GM23338 (cell line): ENCODE results near the gene PNPO. TPM values are rescaled to one million over a fixed set of nuclear protein-coding genes. Genes with fewer than 3 reads are reported as not detected.

Source experiments
- ATAC-seq: fragments of 200-7000 bp; cut with Tn5 transposase; 3 replicates; pipeline ENCODE4 v1.9.1; 2020
- DNase-seq: peaks from one replicate; pipeline ENCODE4 v3.0.0-alpha.2; 2015; ENCODE audit warnings: low spot score
- H2AFZ ChIP-seq: fragments of 200-600 bp; sonication (generic); 2 replicates; pipeline ENCODE4 v1.8.0; 2016; ENCODE audit warnings: antibody characterized with exemption, mild to moderate bottlenecking, moderate library complexity
- H3F3A ChIP-seq: fragments of 200-600 bp; sonication (generic); replicated peaks from 2 replicates; pipeline ENCODE4 v1.8.0; 2017; ENCODE audit warnings: antibody characterized with exemption, mixed run types, low read depth
- H3K27ac ChIP-seq: fragments of 200-600 bp; sonication (generic); 2 replicates; pipeline ENCODE4 v1.6.1; 2016; ENCODE audit warnings: low read depth
- H3K27me3 ChIP-seq: fragments of 200-600 bp; sonication (generic); 2 replicates; pipeline ENCODE4 v1.8.0; 2016; ENCODE audit warnings: mild to moderate bottlenecking, mixed run types, moderate library complexity; ENCODE audit not compliant: insufficient read depth
- H3K36me3 ChIP-seq: fragments of 200-600 bp; sonication (generic); 2 replicates; pipeline ENCODE4 v1.8.0; 2016; ENCODE audit warnings: mild to moderate bottlenecking; ENCODE audit not compliant: insufficient read depth
- H3K4me1 ChIP-seq: fragments of 200-600 bp; sonication (generic); 2 replicates; pipeline ENCODE4 v1.8.0; 2016; ENCODE audit warnings: mild to moderate bottlenecking, moderate library complexity; ENCODE audit not compliant: insufficient read depth
- H3K4me2 ChIP-seq: fragments of 200-600 bp; sonication (generic); 2 replicates; pipeline ENCODE4 v1.7.1; 2017; ENCODE audit warnings: mixed run types
- H3K4me3 ChIP-seq: fragments of 200-600 bp; sonication (generic); 2 replicates; pipeline ENCODE4 v1.6.1; 2016; ENCODE audit warnings: mixed run types
- H3K79me2 ChIP-seq: fragments of 200-600 bp; sonication (generic); replicated peaks from 2 replicates; pipeline ENCODE4 v1.8.0; 2017; ENCODE audit warnings: mild to moderate bottlenecking; ENCODE audit not compliant: insufficient read depth
- H3K9me2 ChIP-seq: fragments of 200-600 bp; sonication (generic); 2 replicates; pipeline ENCODE4 v1.8.0; 2017; ENCODE audit not compliant: insufficient read depth
- H4K20me1 ChIP-seq: fragments of 200-600 bp; sonication (generic); replicated peaks from 2 replicates; pipeline ENCODE4 v1.8.0; 2017; ENCODE audit warnings: mild to moderate bottlenecking; ENCODE audit not compliant: insufficient read depth
- H3K27ac Mint-ChIP-seq: 2 replicates; pipeline ENCODE4 v1.8.0; 2020; ENCODE audit warnings: inconsistent platforms, mild to moderate bottlenecking, moderate library complexity, mixed read lengths
- H3K27me3 Mint-ChIP-seq: 3 replicates; pipeline ENCODE4 v1.8.0; 2022; ENCODE audit warnings: low read depth, mild to moderate bottlenecking, moderate library complexity, mixed read lengths, inconsistent platforms; ENCODE audit not compliant: insufficient read depth, poor library complexity
- H3K36me3 Mint-ChIP-seq: 3 replicates; pipeline ENCODE4 v1.8.0; 2021; ENCODE audit warnings: low read depth, mild to moderate bottlenecking, inconsistent platforms, moderate library complexity, mixed read lengths
- H3K4me1 Mint-ChIP-seq: 3 replicates; pipeline ENCODE4 v1.8.0; 2020; ENCODE audit warnings: mild to moderate bottlenecking, inconsistent platforms, mixed read lengths
- H3K4me3 Mint-ChIP-seq: 3 replicates; pipeline ENCODE4 v1.8.0; 2021; ENCODE audit warnings: moderate library complexity, mild to moderate bottlenecking, inconsistent platforms, mixed read lengths
- H3K9me3 Mint-ChIP-seq: 3 replicates; pipeline ENCODE4 v1.8.0; 2020; ENCODE audit warnings: moderate library complexity, mild to moderate bottlenecking, inconsistent platforms, mixed read lengths
- CREB1 ChIP-seq: fragments of 250-450 bp; sonication (Bioruptor Pico); IDR thresholded peaks from 2 replicates; pipeline ENCODE4 v1.5.0; 2020; ENCODE audit warnings: low read depth, mild to moderate bottlenecking, moderate library complexity
- ETS1 ChIP-seq: IDR thresholded peaks from 2 replicates; pipeline ENCODE4 v1.6.1; 2016; ENCODE audit warnings: antibody characterized with exemption
- EZH2phosphoT487 ChIP-seq: fragments of 200-600 bp; sonication (generic); IDR thresholded peaks from one replicate; pipeline ENCODE4 v1.8.1; 2018; ENCODE audit warnings: antibody characterized with exemption; ENCODE audit not compliant: unreplicated experiment
- JUNB ChIP-seq: IDR thresholded peaks from one replicate; pipeline ENCODE4 v1.6.1; 2016; ENCODE audit warnings: antibody characterized with exemption; ENCODE audit not compliant: unreplicated experiment
- NANOG ChIP-seq: IDR thresholded peaks from 2 replicates; pipeline ENCODE4 v1.6.1; 2016; ENCODE audit warnings: antibody characterized with exemption, borderline replicate concordance
- STAT1 ChIP-seq: IDR thresholded peaks from one replicate; pipeline ENCODE4 v1.6.1; 2016; ENCODE audit warnings: antibody characterized with exemption; ENCODE audit not compliant: unreplicated experiment
- polyA plus RNA-seq: library from polyadenylated mRNA; unstranded; fragments of >200 nt; fragmentation: Nextera tagmentation; extraction: Ambion mirVana; gene quantifications from 2 replicates; pipeline ENCODE4 v1.2.1, GENCODE V29; 2016
- total RNA-seq: library from RNA; depleted of rRNA; stranded (reverse); fragments of >200 nt; shearing (Covaris generic); gene quantifications from 2 replicates; pipeline ENCODE4 v1.2.3, GENCODE V29; 2014
- TF ChIP-seq, protein P1 (sequence below): fragments of 250-450 bp; sonication (Bioruptor Pico); IDR thresholded peaks from 2 replicates; pipeline ENCODE4 v1.5.0; 2020; ENCODE audit warnings: mild to moderate bottlenecking, moderate library complexity
- TF ChIP-seq, protein P2 (sequence below): IDR thresholded peaks from one replicate; pipeline ENCODE4 v1.6.1; 2018; ENCODE audit warnings: antibody characterized with exemption; ENCODE audit not compliant: unreplicated experiment
- TF ChIP-seq, protein P3 (sequence below), 2 experiments: fragments of 200-600 bp in 1 of 2; sonication (generic) in 1 of 2; conservative IDR thresholded peaks; 2 replicates each; pipeline versions ENCODE4 v1.5.1 to v1.6.1; 2016 to 2017; ENCODE audit warnings: antibody characterized with exemption in 2 of 2, low read depth in 2 of 2, mild to moderate bottlenecking in 2 of 2, moderate library complexity in 1 of 2

The PNPO gene
- total and polyA plus RNA-seq, 2 experiments from 2014 or later: 5.0 to 12.7 TPM

- H3K9me2 ChIP-seq: no peaks in the 10 kb centered on the region
- no peak overlapping the region for H3K4me3 ChIP-seq
- H4K20me1 ChIP-seq: no peaks in the 10 kb centered on the region
- H3K9me3 Mint-ChIP-seq: no peaks in the 10 kb centered on the region
- H2AFZ ChIP-seq: 0 out of 2 replicates have a peak overlapping the region, but pooled peaks have one; percentile 98
- no peaks in the 10 kb centered on the region for H3K79me2 ChIP-seq
- H3K36me3 ChIP-seq: no peaks in the 10 kb centered on the region
- ATAC-seq (no peak), DNase-seq (no peak)
- peaks cover 76% of the 10 kb centered on the region for H3K4me1 Mint-ChIP-seq
- H3K4me3 Mint-ChIP-seq: no peak overlapping the region
- H3K36me3 Mint-ChIP-seq: no peaks in the 10 kb centered on the region
- no peak for TF ChIP-seq NANOG
- H3K27ac ChIP-seq: no peak overlapping the region
- peaks cover 22% of the 10 kb centered on the region for H3K27me3 Mint-ChIP-seq
- no peaks in the 10 kb centered on the region for H3K27me3 ChIP-seq
- 0 out of 2 replicates have a peak, but pooled peaks cover 6% of the 10 kb centered on the region for H3F3A ChIP-seq
- H3K4me2 ChIP-seq: peak overlapping the region; percentile 74; the same call in 1 of the 2 replicates
- H3K4me1 ChIP-seq: peaks cover 46% of the 10 kb centered on the region
- H3K27ac Mint-ChIP-seq: no peak overlapping the region
These were observed 50.8 kb downstream of the PNPO start for GRCh38 chr17:47992216-47992615.

DNA sequence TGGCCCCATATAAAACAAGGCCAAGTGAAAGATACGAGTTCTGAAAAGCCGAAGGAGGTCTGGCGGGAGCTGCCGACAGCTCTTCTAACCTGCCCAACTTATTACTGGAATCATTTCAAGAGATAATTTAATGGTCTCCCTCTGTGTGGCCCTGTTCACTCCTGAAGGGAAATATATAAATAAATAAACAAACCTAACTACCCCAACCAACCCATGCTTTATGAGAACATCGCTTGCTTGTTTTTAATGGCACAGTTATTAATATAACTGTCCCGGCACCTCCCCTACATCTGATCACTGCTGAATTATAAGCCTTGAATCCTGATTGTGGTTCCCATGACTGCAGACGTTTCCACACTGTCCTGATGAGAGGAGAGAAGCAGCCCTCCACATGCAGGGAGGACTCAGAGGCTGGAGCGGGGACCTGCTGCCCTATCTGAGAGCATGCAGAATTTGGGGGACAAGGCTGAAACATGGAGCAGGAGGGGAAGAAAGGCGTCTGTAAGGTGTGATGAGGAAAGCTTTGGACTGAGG, 51.7 kb downstream of the PNPO start:
- Histone ChIP-seq H3K4me3 (no peak overlapping the region), H3K79me2 (no peaks in the 10 kb centered on the region), H2AFZ (no peak overlapping the region), H4K20me1 (no peaks in the 10 kb centered on the region), H3K4me1 (peaks cover 38% of the 10 kb centered on the region), H3K27me3 (no peaks in the 10 kb centered on the region), H3K36me3 (no peaks in the 10 kb centered on the region), H3K27ac (no peak overlapping the region), H3K4me2 (no peak overlapping the region), H3K9me2 (no peaks in the 10 kb centered on the region), H3F3A (0 out of 2 replicates have a peak, but pooled peaks cover 3% of the 10 kb centered on the region)
- Mint-ChIP-seq H3K4me1 (peaks cover 68% of the 10 kb centered on the region), H3K36me3 (no peaks in the 10 kb centered on the region), H3K4me3 (no peak overlapping the region), H3K27me3 (peaks cover 22% of the 10 kb centered on the region), H3K9me3 (no peaks in the 10 kb centered on the region; the same call in 2 of the 3 replicates), H3K27ac (no peak overlapping the region)
- DNase-seq (no peak), ATAC-seq (no peak)
- TF ChIP-seq, protein P1, sequence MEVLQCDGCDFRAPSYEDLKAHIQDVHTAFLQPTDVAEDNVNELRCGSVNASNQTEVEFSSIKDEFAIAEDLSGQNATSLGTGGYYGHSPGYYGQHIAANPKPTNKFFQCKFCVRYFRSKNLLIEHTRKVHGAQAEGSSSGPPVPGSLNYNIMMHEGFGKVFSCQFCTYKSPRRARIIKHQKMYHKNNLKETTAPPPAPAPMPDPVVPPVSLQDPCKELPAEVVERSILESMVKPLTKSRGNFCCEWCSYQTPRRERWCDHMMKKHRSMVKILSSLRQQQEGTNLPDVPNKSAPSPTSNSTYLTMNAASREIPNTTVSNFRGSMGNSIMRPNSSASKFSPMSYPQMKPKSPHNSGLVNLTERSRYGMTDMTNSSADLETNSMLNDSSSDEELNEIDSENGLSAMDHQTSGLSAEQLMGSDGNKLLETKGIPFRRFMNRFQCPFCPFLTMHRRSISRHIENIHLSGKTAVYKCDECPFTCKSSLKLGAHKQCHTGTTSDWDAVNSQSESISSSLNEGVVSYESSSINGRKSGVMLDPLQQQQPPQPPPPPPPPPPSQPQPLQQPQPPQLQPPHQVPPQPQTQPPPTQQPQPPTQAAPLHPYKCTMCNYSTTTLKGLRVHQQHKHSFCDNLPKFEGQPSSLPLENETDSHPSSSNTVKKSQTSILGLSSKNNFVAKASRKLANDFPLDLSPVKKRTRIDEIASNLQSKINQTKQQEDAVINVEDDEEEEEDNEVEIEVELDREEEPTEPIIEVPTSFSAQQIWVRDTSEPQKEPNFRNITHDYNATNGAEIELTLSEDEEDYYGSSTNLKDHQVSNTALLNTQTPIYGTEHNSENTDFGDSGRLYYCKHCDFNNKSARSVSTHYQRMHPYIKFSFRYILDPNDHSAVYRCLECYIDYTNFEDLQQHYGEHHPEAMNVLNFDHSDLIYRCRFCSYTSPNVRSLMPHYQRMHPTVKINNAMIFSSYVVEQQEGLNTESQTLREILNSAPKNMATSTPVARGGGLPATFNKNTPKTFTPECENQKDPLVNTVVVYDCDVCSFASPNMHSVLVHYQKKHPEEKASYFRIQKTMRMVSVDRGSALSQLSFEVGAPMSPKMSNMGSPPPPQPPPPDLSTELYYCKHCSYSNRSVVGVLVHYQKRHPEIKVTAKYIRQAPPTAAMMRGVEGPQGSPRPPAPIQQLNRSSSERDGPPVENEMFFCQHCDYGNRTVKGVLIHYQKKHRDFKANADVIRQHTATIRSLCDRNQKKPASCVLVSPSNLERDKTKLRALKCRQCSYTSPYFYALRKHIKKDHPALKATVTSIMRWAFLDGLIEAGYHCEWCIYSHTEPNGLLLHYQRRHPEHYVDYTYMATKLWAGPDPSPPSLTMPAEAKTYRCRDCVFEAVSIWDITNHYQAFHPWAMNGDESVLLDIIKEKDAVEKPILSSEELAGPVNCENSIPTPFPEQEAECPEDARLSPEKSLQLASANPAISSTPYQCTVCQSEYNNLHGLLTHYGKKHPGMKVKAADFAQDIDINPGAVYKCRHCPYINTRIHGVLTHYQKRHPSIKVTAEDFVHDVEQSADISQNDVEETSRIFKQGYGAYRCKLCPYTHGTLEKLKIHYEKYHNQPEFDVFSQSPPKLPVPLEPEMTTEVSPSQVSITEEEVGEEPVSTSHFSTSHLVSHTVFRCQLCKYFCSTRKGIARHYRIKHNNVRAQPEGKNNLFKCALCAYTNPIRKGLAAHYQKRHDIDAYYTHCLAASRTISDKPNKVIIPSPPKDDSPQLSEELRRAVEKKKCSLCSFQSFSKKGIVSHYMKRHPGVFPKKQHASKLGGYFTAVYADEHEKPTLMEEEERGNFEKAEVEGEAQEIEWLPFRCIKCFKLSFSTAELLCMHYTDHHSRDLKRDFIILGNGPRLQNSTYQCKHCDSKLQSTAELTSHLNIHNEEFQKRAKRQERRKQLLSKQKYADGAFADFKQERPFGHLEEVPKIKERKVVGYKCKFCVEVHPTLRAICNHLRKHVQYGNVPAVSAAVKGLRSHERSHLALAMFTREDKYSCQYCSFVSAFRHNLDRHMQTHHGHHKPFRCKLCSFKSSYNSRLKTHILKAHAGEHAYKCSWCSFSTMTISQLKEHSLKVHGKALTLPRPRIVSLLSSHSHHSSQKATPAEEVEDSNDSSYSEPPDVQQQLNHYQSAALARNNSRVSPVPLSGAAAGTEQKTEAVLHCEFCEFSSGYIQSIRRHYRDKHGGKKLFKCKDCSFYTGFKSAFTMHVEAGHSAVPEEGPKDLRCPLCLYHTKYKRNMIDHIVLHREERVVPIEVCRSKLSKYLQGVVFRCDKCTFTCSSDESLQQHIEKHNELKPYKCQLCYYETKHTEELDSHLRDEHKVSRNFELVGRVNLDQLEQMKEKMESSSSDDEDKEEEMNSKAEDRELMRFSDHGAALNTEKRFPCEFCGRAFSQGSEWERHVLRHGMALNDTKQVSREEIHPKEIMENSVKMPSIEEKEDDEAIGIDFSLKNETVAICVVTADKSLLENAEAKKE (CRISPR knock-in tag): no peak
- TF ChIP-seq ETS1 (no peak), STAT1 (no peak), CREB1 (no peak), EZH2phosphoT487 (no peak), NANOG (no peak), JUNB (no peak)
- TF ChIP-seq, protein P2, sequence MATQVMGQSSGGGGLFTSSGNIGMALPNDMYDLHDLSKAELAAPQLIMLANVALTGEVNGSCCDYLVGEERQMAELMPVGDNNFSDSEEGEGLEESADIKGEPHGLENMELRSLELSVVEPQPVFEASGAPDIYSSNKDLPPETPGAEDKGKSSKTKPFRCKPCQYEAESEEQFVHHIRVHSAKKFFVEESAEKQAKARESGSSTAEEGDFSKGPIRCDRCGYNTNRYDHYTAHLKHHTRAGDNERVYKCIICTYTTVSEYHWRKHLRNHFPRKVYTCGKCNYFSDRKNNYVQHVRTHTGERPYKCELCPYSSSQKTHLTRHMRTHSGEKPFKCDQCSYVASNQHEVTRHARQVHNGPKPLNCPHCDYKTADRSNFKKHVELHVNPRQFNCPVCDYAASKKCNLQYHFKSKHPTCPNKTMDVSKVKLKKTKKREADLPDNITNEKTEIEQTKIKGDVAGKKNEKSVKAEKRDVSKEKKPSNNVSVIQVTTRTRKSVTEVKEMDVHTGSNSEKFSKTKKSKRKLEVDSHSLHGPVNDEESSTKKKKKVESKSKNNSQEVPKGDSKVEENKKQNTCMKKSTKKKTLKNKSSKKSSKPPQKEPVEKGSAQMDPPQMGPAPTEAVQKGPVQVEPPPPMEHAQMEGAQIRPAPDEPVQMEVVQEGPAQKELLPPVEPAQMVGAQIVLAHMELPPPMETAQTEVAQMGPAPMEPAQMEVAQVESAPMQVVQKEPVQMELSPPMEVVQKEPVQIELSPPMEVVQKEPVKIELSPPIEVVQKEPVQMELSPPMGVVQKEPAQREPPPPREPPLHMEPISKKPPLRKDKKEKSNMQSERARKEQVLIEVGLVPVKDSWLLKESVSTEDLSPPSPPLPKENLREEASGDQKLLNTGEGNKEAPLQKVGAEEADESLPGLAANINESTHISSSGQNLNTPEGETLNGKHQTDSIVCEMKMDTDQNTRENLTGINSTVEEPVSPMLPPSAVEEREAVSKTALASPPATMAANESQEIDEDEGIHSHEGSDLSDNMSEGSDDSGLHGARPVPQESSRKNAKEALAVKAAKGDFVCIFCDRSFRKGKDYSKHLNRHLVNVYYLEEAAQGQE: no peak
- TF ChIP-seq, protein P3, sequence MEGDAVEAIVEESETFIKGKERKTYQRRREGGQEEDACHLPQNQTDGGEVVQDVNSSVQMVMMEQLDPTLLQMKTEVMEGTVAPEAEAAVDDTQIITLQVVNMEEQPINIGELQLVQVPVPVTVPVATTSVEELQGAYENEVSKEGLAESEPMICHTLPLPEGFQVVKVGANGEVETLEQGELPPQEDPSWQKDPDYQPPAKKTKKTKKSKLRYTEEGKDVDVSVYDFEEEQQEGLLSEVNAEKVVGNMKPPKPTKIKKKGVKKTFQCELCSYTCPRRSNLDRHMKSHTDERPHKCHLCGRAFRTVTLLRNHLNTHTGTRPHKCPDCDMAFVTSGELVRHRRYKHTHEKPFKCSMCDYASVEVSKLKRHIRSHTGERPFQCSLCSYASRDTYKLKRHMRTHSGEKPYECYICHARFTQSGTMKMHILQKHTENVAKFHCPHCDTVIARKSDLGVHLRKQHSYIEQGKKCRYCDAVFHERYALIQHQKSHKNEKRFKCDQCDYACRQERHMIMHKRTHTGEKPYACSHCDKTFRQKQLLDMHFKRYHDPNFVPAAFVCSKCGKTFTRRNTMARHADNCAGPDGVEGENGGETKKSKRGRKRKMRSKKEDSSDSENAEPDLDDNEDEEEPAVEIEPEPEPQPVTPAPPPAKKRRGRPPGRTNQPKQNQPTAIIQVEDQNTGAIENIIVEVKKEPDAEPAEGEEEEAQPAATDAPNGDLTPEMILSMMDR (conservative IDR thresholded peaks at IDR 0.05; ENCODE audit: low read depth in 2 of 2): no peak
